Spinal cord (tissue), 10 donors: Measurements from ENCODE around the gene PRELP. TPM values are rescaled to one million over a fixed set of nuclear protein-coding genes. Genes with fewer than 3 reads are reported as not detected.

ENCODE experiments used
- DNase-seq, 6 donors: peaks; one replicate each; pipeline versions ENCODE4 v3.0.0 to v3.0.0-alpha.2; 2013 to 2015; ENCODE audit warnings: low spot score in 6 of 6, low read depth in 4 of 6
- H3K27ac ChIP-seq: one replicate; pipeline ENCODE4 v1.5.1; 2013; ENCODE audit warnings: low read depth, low read length, control low read depth
- H3K27me3 ChIP-seq: one replicate; pipeline ENCODE4 v1.6.1; 2013; ENCODE audit warnings: low read length; ENCODE audit not compliant: control insufficient read depth, insufficient read depth
- H3K36me3 ChIP-seq: one replicate; pipeline ENCODE4 v1.6.1; 2013; ENCODE audit warnings: low read length; ENCODE audit not compliant: control insufficient read depth, insufficient read depth
- H3K4me1 ChIP-seq: one replicate; pipeline ENCODE4 v1.6.1; 2013; ENCODE audit warnings: low read length; ENCODE audit not compliant: control insufficient read depth, insufficient read depth
- H3K4me3 ChIP-seq: one replicate; pipeline ENCODE4 v1.5.1; 2013; ENCODE audit warnings: low read depth, low read length, control low read depth
- H3K9me3 ChIP-seq: one replicate; pipeline ENCODE4 v1.6.1; 2013; ENCODE audit warnings: low read length; ENCODE audit not compliant: control insufficient read depth, insufficient read depth
- WGBS: methylation state at CpG from one replicate; pipeline ENCODE4 v1.1.5; 2013; ENCODE audit warnings: missing lambda C conversion rate; ENCODE audit not compliant: insufficient coverage; 5-methylcytosine and 5-hydroxymethylcytosine counted together
- polyA plus RNA-seq, 2 donors: library from polyadenylated mRNA; unstranded; fragments of 120-200 nt; gene quantifications; one replicate each; pipeline ENCODE4 v1.2.1, GENCODE V29; 2013; ENCODE audit not compliant: insufficient read length in 2 of 2
- total RNA-seq, 2 donors: library from RNA; depleted of rRNA in 1 of 2; stranded (reverse); fragments of 120-200 nt in 1 of 2; fragments of >200 nt in 1 of 2; gene quantifications; one replicate each; pipeline versions ENCODE4 v1.2.3 to v1.2.4, GENCODE V29; 2013 to 2014
- donor health status: healthy.

PRELP gene
- total and polyA plus RNA-seq, 4 donors: 3.4 to 8.0 (median 4.0) TPM

DNA sequence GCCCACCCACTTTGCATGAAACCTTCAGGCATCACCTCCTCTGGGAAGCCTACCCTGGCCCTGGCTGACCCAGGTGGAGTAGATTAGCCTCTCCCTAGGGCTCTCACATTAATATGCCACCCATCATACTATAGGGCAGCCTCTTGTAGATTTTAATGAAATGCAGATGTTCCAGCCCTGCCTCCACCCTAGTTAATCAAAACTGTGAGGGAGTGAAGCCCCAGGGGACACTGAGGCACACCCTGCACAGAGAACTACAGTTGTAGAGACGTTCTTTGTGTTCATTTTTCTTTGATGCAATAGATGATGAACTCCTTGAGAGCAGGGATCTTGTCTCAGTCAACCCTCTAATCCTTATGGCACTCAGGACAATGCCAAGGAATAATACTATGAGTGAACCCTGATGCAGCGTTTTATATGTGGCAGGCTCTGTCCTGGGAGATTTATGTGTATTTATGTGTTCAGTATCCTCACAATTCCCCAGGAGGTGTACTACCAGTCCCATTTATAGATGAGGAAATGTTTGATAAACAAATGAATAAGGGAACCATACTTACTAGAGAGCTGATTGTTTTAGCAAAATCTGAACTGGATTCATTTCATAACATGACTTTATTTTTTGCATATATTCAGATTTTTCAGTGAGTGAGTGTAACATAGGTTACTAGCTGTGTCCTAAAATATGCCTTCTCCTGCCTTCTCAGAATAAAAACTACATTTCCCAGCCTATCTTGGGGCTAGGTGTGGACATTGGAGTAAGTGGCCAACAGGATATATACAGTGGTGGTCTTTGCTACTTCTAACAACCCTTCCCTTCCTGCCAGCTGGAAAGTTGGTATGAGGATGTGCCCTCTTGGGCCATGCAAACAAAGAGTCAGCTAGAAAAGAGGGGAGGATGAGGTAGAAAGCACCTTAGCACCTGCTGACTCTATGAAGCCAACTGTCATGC, 23.5 kb upstream of the PRELP start:
- H3K27me3 ChIP-seq: no peaks in the 10 kb centered on the region
- no CpG with 5 or more reads among the region's 2 CpGs for WGBS
- peaks cover 19% of the 10 kb centered on the region for H3K4me1 ChIP-seq
- no peak overlapping the region for H3K27ac ChIP-seq
- no peaks in the 10 kb centered on the region for H3K9me3 ChIP-seq
- no peak for DNase-seq
- H3K4me3 ChIP-seq: no peak overlapping the region
- H3K36me3 ChIP-seq: no peaks in the 10 kb centered on the region

DNA sequence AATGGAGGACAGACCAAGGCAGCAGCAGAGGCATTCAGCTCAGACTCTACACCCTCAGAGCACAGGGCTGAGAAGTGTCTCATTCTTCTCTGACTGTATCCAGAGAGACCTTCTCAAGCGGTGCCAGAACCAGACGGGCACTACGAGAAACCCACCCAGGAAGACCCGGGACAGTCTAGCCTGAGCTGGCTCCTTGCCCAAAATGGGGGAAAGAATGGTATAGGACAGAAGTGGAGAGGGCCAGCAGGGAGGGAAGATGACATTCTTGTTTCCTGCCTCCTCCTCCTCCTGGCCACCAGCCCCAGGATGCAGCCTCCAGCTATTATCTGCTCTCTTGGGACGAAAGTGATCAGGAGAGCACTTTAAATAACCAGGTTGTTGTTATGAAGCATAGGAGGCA, 22.6 kb upstream of the PRELP start:
- Histone ChIP-seq H3K4me1 (peaks cover 19% of the 10 kb centered on the region), H3K27ac (no peak overlapping the region), H3K4me3 (no peak overlapping the region), H3K36me3 (no peaks in the 10 kb centered on the region), H3K9me3 (no peaks in the 10 kb centered on the region), H3K27me3 (no peaks in the 10 kb centered on the region)
- 74% methylated on average over 3 of the region's 5 CpGs for WGBS
- DNase-seq: no peak

DNA sequence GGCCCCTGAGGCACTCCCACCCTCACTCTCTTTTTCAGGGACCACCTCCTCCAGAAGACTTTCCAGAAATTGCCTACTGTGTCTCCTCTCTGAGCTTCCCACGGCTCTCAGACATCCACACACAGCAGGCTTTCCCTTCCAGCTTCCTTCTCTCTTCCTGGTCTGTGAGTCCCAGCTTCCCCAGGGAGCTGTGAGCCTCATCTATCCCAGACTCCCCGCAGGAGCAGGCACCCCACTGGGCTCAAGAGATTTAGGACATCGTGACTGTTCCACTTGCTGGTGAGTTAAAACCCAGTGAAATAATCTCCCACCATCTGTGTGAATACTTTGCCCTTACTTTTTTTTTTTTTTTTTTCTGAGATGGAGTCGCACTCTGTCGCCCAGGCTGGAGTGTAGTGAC, 22.0 kb upstream of the PRELP start:
- Histone ChIP-seq H3K4me3 (no peak overlapping the region), H3K36me3 (no peaks in the 10 kb centered on the region), H3K27ac (no peak overlapping the region), H3K4me1 (peaks cover 17% of the 10 kb centered on the region), H3K9me3 (no peaks in the 10 kb centered on the region), H3K27me3 (no peaks in the 10 kb centered on the region)
- 35% methylated on average over 3 of the region's 5 CpGs for WGBS
- DNase-seq: peak in 1 of 6 donors; percentile 82

GRCh38 chr1:203454986-203455471, 20.6 kb upstream of the PRELP start:
- Histone ChIP-seq H3K4me1 (peaks cover 13% of the 10 kb centered on the region), H3K36me3 (no peaks in the 10 kb centered on the region), H3K27me3 (no peaks in the 10 kb centered on the region), H3K4me3 (no peak overlapping the region), H3K9me3 (no peaks in the 10 kb centered on the region), H3K27ac (no peak overlapping the region)
- DNase-seq: no peak
- WGBS: 78% methylated on average over 16 of the region's 18 CpGs

DNA sequence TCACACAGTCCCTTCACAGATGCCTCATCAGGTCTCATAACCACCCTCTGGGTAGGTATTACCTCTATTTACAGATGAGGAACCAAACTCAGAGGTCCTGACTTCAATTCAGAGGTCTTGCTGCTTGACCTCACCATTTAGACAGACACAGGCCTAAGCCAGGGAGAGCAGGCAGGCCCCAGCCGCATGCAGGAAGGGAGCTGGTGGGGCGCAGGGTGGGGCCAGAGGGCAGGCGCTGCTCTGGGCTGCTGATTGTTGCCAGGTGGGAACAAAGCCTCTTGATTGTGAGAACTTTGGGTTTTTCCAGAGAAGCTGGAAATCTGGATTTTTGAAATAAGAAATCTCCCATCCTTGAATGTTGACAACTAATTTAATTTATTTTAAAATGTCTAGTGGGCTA, 19.9 kb upstream of the PRELP start:
- WGBS: 73% methylated on average over 3 of the region's 3 CpGs
- H3K4me1 ChIP-seq: peaks cover 10% of the 10 kb centered on the region
- H3K27ac ChIP-seq: no peak overlapping the region
- DNase-seq: no peak
- no peak overlapping the region for H3K4me3 ChIP-seq
- no peaks in the 10 kb centered on the region for H3K27me3 ChIP-seq
- H3K36me3 ChIP-seq: no peaks in the 10 kb centered on the region
- H3K9me3 ChIP-seq: no peaks in the 10 kb centered on the region

GRCh38 chr1:203456577-203456976, 19.0 kb upstream of the PRELP start:
- Histone ChIP-seq H3K27me3 (no peaks in the 10 kb centered on the region), H3K9me3 (no peaks in the 10 kb centered on the region), H3K4me3 (no peak overlapping the region), H3K36me3 (no peaks in the 10 kb centered on the region), H3K27ac (no peak overlapping the region), H3K4me1 (peaks cover 10% of the 10 kb centered on the region)
- WGBS: 94% methylated on average over 3 of the region's 4 CpGs
- no peak for DNase-seq

- H3K36me3 ChIP-seq: no peaks in the 10 kb centered on the region
- no peak overlapping the region for H3K4me3 ChIP-seq
- no peaks in the 10 kb centered on the region for H3K9me3 ChIP-seq
- H3K27me3 ChIP-seq: no peaks in the 10 kb centered on the region
- no peak overlapping the region for H3K27ac ChIP-seq
- peak in 1 of 6 donors; percentile 60 for DNase-seq
- no CpG with 5 or more reads among the region's 5 CpGs for WGBS
- H3K4me1 ChIP-seq: peaks cover 7% of the 10 kb centered on the region
Measured at GRCh38 chr1:203458078-203458477, 17.5 kb upstream of the PRELP start.

DNA sequence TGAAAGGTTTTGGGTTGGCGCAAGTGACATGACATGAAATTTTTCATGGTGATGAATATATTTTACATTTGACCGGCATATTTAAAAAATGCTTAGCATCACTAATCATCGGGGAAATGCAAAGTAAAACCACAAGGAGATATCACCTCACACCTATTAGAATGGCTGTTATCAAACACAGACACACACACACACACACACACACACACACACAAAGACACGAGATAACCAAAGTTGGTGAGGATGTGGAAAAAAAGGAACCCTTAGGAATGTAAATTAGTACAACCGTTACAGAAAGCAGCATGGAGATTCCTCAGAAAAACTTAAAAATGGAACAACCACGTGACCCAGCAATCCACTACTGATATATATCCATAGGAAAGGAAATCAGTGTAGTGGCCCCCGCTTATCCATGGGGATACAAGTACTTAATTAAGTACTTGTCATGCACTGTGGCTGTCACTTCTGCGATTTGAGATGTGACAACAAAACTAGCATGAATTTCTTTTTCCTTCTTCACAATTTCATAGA, 15.9 kb upstream of the PRELP start:
- no peak overlapping the region for H3K27ac ChIP-seq
- no peak overlapping the region for H3K4me3 ChIP-seq
- no peaks in the 10 kb centered on the region for H3K9me3 ChIP-seq
- no peaks in the 10 kb centered on the region for H3K36me3 ChIP-seq
- WGBS: 44% methylated on average over 1 of the region's 8 CpGs
- no peaks in the 10 kb centered on the region for H3K27me3 ChIP-seq
- DNase-seq: no peak
- peaks cover 22% of the 10 kb centered on the region for H3K4me1 ChIP-seq

GRCh38 chr1:203461717-203462116, 13.9 kb upstream of the PRELP start:
- DNase-seq: no peak
- no peaks in the 10 kb centered on the region for H3K27me3 ChIP-seq
- H3K9me3 ChIP-seq: no peaks in the 10 kb centered on the region
- H3K27ac ChIP-seq: no peak overlapping the region
- no peak overlapping the region for H3K4me3 ChIP-seq
- no peaks in the 10 kb centered on the region for H3K36me3 ChIP-seq
- WGBS: 30% methylated on average over 5 of the region's 5 CpGs
- peaks cover 33% of the 10 kb centered on the region for H3K4me1 ChIP-seq

DNA sequence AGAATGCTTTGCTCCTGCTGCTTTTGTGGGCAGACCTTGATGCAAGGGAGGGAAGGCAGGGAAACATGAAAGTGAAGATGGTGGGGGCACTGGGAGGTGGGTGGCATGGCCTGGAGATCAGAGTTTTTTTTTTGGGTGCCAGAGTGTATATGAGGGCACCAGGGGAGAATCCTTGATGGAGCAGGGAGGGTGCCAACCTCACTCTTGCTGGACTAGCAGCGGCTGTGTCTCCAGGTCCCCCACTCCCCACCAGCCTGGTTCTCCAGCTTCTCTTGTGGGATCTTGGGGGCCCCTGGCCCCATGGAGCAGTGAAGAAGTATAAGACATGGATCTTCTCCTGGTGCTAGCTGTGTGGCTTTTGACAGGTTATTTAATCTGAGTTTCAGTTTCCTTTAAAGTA, 13.5 kb upstream of the PRELP start:
- H3K4me3 ChIP-seq: no peak overlapping the region
- peaks cover 37% of the 10 kb centered on the region for H3K4me1 ChIP-seq
- no peak for DNase-seq
- H3K27me3 ChIP-seq: no peaks in the 10 kb centered on the region
- H3K36me3 ChIP-seq: no peaks in the 10 kb centered on the region
- no peak overlapping the region for H3K27ac ChIP-seq
- no CpG with 5 or more reads among the region's 1 CpG for WGBS
- H3K9me3 ChIP-seq: no peaks in the 10 kb centered on the region
